AG09309 (cell line): ENCODE measurements around the gene ARFGEF2.

Source experiments
- DNase-seq: peaks from one replicate; pipeline ENCODE4 v3.0.0-alpha.2; 2010; ENCODE audit warnings: low read depth
- H3K4me3 ChIP-seq: 2 replicates; pipeline ENCODE4 v1.5.1; 2011; ENCODE audit warnings: mild to moderate bottlenecking, low read depth, low read length, moderate library complexity; ENCODE audit not compliant: control insufficient read depth
- CTCF ChIP-seq: IDR thresholded peaks from 2 replicates; pipeline ENCODE4 v1.5.1; 2011; ENCODE audit warnings: mild to moderate bottlenecking, low read depth, low read length, inconsistent platforms; ENCODE audit not compliant: insufficient read depth, control insufficient read depth; ENCODE audit errors: missing control alignments

ARFGEF2 gene

GRCh38 chr20:48951041-48951440, 29.5 kb downstream of the ARFGEF2 start:
- TF ChIP-seq CTCF = no peak
- DNase-seq = no peak

GRCh38 chr20:48951646-48952045, 30.1 kb downstream of the ARFGEF2 start:
- no peak for TF ChIP-seq CTCF
- H3K4me3 ChIP-seq = no peak overlapping the region
- DNase-seq = no peak

More at GRCh38 chr20:48951041-48951440, 29.5 kb downstream of the ARFGEF2 start:
- H3K4me3 ChIP-seq = no peak overlapping the region

- no peak for TF ChIP-seq CTCF
- no peak for DNase-seq
- H3K4me3 ChIP-seq = no peak overlapping the region
Observed at GRCh38 chr20:48952656-48953055, 31.1 kb downstream of the ARFGEF2 start.

GRCh38 chr20:48953653-48954052, 32.1 kb downstream of the ARFGEF2 start:
- no peak for DNase-seq
- TF ChIP-seq CTCF = no peak
- no peak overlapping the region for H3K4me3 ChIP-seq

GRCh38 chr20:48956052-48956451, 34.5 kb downstream of the ARFGEF2 start:
- DNase-seq = no peak

GRCh38 chr20:48957053-48957481, 35.6 kb downstream of the ARFGEF2 start:
- no peak for DNase-seq
- no peak overlapping the region for H3K4me3 ChIP-seq
- TF ChIP-seq CTCF = no peak

More at GRCh38 chr20:48956052-48956451, 34.5 kb downstream of the ARFGEF2 start:
- H3K4me3 ChIP-seq = no peak overlapping the region
- no peak for TF ChIP-seq CTCF

- TF ChIP-seq CTCF = no peak
- no peak overlapping the region for H3K4me3 ChIP-seq
- DNase-seq = no peak
Observed at GRCh38 chr20:48957533-48957932, 36.0 kb downstream of the ARFGEF2 start.
